Lung microvascular endothelial cell (primary cell): ENCODE results near the gene DOP1B. TPM values are rescaled to one million over a fixed set of nuclear protein-coding genes. Genes with fewer than 3 reads are reported as not detected.
A peak's percentile ranks its signal among the peaks of the same experiment; 100 is the strongest.

Source experiments
- DNase-seq, 2 donors: peaks; one replicate each; pipeline versions ENCODE4 v3.0.0 to v3.0.0-alpha.2; 2010; ENCODE audit warnings: low read depth in 2 of 2
- total RNA-seq: library from RNA; depleted of rRNA; stranded (reverse); fragments of >200 nt; gene quantifications from 2 replicates; pipeline ENCODE4 v1.2.1, GENCODE V29; 2014

The DOP1B gene
- total RNA-seq, 1 donor from 2014 or later = 3.2 TPM

- DNase-seq = no peak
These were observed 43.5 kb downstream of the DOP1B start for GRCh38 chr21:36200081-36200561.

DNA sequence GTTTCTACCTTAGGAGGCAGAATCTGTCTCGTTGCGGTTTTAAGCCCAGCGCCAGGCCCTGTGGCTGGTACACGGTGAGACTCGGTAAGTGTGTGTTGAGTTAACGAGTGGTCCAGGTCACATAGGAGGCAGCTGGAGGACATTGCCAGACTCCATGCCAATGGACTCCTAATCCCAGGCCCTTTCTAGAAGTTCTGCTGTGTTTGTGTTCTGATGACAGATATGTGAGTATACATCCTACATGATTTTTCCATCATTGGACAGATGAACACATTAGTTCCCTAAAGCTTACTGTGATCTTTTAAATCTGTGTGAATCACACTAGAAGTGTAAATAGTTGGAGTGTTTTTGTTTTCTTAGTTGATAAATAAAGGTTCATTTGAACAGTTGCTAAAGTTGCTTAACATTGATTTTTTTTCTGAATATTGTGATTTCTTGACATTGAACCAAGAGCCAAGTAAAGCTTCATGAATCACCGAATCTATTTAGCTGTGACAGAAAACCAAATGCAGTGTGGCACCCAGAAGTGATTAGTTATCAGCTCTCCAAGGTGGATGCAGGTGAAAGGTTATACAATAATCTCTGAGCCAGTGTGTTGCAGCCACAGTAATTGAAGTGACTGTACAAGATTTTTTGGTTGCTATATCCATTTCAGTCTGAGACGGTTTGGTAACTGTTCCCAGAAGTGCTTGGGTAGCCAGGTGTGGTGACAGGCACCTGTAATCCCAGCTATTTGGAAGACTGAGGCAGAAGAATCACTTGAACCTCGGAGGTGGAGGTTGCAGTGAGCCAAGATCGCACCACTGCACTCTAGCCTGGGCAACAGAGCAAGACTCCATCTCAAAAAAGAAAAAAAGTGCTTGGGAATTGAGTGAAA lies 46.3 kb downstream of the DOP1B start:
- no peak for DNase-seq

DNA sequence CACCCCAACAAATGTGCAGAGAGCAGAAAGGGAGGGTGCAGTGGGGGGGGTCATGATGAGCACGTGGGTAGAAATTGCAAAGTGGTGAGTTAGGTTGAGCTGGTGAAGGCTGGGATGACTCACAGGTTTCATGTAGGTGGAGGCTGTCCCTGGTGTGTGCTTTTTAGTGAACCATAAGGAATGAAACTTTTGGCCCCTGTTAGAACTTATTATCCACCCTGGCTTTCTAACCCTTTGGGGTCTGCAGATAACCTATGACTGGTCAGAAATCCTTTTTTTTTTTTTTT lies 46.9 kb downstream of the DOP1B start:
- peak in 1 of 2 donors; percentile 65 for DNase-seq

DNA sequence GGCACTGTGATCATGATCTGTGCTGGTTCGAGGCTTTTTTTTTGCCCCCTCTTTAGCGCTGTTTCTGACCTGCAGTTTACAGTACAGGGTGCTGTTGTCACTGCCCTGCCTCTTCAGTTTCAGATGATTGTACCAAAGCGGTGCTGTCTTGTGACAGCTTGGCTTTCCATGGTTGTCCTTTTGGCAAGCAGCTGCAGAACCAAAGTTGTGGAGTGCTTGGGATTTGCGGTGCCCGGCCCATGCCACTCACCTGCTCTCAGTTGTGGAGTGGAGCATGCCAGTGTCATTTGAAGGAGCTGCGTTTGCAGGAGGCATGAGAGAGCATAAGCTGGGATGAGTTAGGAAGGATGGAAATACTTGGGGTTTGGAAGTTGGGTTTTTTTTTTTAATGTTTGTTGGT lies 48.4 kb downstream of the DOP1B start:
- no peak for DNase-seq

GRCh38 chr21:36205962-36206361 lies 49.3 kb downstream of the DOP1B start:
- no peak for DNase-seq

Other genes with a start within 250 kb of the DOP1B start
- gene SETD4, start 96.3 kb upstream of the DOP1B start, total RNA-seq = 5.0 and 6.0 TPM in 2 replicates
- 19.2 and 29.9 TPM in 2 replicates for gene CBR1, start 86.8 kb upstream of the DOP1B start, total RNA-seq
- 0.60 and 2.4 TPM in 2 replicates for gene CBR3, start 21.7 kb upstream of the DOP1B start, total RNA-seq
- gene MORC3, start 163.4 kb downstream of the DOP1B start, total RNA-seq = 22.4 and 42.7 TPM in 2 replicates
- gene CHAF1B, start 228.6 kb downstream of the DOP1B start, total RNA-seq = 0.60 and 2.2 TPM in 2 replicates